Measurements from ENCODE around the gene LBR.

The LBR gene

GRCh38 chr1:225361176-225361575, 66.7 kb downstream of the LBR start:
- TF ChIP-seq CTCF (IDR thresholded peaks at IDR 0.05) (no peak), ZFX (IDR thresholded peaks at IDR 0.05; ENCODE audit: borderline replicate concordance) (no peak)
- no peak overlapping the region for H3K27ac ChIP-seq

DNA sequence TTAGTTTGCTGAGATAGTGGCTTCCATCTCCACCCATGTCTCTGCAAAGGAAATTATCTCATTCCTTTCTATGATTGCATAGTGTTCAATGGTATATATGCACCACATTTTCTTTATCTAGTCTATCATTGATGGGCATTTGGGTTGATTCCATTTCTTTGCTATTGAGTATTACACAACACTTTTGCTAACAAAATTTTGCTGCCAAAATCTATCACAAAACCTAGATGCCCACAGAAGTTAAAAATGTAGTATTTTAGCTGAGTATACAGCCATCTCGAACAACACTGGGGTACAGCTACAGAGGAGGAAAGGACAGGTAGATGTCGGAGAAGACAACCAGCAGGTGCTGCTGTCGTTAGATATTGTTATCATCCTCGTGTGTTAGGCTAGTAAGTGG, 67.7 kb downstream of the LBR start:
- no peak overlapping the region for H3K27ac ChIP-seq
- TF ChIP-seq CTCF (IDR thresholded peaks at IDR 0.05) (no peak), ZFX (IDR thresholded peaks at IDR 0.05; ENCODE audit: borderline replicate concordance) (no peak)

- H3K27ac ChIP-seq: no peak overlapping the region
- no peak for TF ChIP-seq ZFX (IDR thresholded peaks at IDR 0.05; ENCODE audit: borderline replicate concordance)
- TF ChIP-seq CTCF (IDR thresholded peaks at IDR 0.05): no peak
Measured at GRCh38 chr1:225355863-225356262, 72.0 kb downstream of the LBR start.

DNA sequence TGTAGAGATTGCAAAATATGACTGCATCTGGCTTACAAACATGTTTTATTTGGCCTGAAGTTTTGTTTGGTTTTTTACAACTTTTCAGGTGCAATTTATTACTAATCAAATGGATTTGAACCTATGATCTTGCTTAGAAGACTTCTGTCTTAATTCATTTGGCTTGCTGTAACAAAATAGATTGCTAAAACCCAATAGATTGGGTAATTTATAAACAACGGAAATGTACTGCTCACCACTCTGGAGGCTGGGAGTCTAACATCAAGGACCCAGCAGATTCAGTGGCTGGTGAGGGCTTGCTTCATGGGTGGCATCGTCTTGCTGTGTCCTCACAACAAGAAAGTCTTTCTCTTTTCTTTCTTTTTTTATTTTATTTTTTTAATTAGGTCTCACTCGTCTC, 72.9 kb downstream of the LBR start:
- TF ChIP-seq CTCF (IDR thresholded peaks at IDR 0.05) (no peak), ZFX (IDR thresholded peaks at IDR 0.05; ENCODE audit: borderline replicate concordance) (no peak)
- no peak overlapping the region for H3K27ac ChIP-seq
